Non-pigmented ciliary epithelial cell (primary cell): Measurements from ENCODE around the gene AQP2.
A peak's percentile ranks its signal among the peaks of the same experiment; 100 is the strongest.

Source experiments
- DNase-seq: peaks from one replicate; pipeline ENCODE4 v3.0.0-alpha.2; 2010; ENCODE audit warnings: low read depth

Gene AQP2

DNA sequence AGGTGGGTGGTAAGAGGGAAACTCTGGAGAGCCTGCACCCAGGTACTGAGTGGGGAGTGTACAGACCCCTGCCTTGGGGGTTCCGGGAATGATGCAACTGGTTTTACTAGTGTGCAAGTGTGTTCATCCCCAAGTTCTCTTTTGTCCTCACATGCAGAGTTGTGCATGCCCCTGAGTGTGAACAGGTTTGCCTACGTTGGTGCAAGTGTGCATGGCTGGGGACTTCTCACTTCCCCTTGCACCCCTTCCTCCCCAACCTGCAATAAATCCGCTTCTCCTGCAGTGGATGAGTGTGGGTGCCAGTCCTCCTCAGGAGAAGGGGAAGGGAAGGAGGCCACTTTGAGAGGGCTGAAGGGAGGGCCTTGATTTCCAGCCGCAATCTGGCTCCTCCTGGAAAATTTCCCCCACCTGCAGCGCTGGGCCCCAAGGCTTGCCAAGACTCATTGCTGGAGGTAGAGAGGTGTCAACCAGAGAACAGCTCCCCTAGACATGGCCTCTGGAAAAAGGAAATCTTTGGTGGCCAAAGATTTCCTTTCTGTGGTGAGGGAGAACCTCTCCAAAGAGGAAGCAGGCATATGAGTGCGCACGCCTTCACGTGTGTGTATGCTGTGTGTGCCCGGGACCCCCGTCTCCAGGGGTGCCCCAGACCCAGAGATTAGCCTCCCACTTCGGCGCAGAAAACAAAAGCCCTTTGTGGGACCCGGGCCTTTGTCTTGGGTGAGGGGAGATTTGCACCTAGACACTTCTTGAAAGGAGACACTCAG, 5.5 kb downstream of the AQP2 start:
- DNase-seq, result no peak

DNA sequence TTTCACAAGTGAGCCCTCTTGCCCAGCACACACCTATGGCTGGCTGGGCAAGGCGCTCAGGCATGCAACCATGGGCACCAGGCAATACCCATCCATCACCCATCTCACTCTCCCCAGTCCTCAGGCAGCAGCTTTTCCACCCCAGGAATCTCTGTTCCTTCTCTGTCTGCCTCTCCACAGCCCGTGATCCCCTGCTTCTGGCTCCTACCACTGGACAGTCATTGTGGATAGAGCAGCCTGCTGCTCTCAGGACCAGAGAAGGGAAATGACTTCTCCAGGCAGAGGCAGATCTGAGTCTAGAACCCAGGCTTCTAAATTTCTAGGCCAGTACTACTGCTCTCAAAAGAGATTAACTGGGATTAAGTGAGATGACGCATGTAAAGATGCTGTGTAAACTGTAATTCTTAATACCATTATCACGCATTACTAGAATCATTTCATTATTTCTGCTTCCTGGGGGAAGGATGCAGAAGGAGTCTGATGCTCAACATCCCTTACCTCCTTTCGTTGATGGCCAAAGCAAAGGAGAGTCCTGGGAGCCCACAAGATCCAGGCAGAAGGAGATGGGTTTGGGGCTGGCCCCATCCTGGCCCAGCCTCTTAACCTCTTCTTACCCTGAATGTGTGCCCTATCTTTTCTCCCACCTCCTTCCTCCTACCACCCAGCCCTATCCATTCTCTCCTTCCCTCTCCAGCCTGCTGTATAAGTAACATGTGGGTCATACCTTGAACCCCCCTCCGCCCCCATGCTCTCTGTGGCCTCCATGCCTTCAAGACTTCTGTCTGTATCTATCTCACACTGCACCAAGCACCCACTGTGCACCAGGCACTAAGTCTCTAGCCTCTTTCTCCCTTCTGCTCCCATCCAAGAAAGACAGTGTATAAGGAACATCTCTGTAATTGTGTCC, 6.4 kb downstream of the AQP2 start:
- no peak for DNase-seq

DNA sequence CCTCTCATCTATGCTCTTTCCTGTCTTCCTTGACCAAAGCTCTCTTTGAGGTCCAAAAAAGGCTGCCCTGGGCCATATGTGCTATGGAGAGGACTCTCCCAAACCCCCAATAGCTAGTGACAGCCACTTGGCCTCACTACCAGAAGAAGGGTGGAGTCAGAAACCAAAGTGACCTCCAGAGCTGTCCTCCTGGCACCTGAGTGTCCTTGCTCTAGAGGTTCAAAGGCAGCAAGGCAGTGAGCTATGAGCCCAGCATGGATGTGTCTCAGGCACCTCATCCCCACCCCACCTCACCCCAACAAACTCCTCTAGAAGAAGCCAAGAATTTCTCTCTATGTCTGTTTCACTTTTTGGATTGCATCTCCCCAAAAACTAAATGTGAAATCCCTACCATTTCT, 7.0 kb downstream of the AQP2 start:
- no peak for DNase-seq

DNA sequence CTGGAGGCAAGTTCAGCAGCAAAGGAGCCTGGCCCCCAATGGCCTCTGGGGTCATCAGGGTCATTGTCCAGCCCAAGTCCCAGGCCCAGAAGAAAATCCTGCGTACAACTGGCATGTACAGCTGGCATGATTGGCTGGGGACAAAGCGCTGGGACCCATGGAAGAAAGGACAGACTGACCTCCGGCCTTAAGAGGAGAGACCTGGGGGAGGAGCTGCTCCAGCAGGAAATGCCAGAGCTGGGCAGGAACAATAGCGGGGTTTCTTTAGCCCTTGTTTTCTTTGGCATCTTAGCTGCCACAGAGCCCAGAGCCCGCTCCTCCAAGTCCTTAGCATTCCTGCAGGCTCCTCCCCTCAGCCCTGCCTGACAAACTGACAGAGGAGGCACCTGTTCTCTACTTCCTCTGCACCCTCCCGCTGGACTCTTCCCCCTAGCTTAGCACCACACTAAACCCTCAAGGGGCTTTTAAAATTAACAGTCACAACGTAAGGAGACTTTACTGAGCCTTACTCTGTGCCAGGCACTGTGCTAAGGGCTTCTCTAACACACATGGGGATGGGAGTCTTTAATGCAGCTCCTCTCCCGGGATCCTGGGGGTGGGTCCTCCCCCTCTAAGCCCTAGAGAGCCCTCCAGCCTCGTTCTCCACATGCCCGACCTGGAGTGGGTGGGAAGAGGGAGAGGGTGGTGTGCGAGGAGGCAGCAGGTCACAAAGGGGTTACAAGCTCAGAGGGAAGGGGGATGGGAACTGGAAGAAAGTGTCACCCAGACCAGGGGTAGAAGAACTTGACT, 9.3 kb downstream of the AQP2 start:
- DNase-seq, result no peak

DNA sequence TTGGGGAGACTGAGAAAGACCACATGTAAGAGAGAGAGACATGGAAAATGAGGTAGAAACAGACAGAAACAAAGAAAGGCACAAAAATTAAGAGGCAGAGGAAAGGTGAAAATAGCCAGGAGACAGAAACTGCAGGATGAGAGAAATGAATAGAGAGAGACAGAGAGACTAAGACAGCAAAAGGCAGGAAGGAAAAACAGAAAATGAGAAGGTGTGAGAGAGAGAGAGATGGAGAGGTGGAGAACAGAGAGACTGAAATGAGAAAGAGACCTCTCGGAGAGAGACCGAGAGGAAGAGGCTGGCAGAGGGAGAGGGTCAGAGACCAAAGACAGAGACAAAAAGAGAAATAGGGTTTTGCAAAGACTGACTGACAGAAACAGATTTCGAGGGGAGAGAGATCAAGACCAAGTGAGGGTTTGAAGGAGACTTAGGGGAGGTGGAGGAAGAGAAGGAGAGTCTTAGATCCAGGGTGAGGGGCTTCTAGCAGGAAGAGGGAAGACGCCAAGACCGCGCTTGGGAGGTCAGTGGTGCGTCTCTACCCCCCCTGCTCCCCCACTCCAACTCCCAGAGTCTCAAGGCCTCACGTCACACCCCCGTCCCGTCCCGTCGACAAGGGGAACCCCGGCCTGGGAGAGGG, 10.1 kb downstream of the AQP2 start:
- no peak for DNase-seq

DNA sequence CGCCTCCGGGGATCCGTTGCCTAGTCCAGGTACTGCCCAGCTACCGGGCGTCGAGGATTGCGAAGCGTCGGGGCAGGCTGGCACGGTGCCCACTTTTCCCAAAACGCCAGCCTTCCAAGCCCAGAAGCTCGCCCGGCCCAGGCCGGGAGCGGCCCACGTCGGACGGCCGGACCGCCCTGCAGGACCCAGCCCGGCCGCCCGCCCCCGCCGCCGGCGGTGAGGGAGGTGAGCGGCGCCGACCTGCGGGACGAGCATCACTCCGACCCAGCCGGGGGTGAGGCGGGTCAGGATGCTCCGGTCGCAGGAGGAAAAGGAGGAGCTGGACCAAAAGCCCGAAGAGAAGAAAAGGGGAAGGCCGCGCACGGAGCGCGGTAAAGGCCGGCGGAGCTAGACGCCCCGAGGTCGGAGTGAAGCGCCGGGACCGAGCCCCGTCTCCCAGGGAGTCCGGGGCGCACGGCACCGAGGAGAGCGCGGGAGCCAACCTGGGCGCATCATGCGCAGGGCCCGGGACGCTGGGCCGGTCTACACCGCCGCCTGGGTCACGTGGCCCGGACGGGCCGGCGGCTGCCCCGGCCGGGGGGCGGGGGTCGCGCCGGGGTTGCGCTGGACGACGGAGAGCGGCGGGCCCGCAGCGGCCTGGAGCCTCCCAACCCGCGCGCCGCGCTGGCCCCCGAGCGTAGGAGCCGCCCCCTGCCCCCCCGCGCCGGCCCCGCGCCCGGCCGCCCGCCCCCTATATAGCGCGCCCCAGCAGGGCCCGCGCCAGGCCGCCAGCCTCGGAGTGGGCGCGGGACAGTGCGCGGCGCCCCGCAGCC, 10.8 kb downstream of the AQP2 start, which contains the start of gene AQP5:
TSS of gene AQP5 (plus strand) at position 762 of the 812 bp plus-strand sequence. CDS start 146 bp downstream, outside the sequence.
- no peak for DNase-seq

DNA sequence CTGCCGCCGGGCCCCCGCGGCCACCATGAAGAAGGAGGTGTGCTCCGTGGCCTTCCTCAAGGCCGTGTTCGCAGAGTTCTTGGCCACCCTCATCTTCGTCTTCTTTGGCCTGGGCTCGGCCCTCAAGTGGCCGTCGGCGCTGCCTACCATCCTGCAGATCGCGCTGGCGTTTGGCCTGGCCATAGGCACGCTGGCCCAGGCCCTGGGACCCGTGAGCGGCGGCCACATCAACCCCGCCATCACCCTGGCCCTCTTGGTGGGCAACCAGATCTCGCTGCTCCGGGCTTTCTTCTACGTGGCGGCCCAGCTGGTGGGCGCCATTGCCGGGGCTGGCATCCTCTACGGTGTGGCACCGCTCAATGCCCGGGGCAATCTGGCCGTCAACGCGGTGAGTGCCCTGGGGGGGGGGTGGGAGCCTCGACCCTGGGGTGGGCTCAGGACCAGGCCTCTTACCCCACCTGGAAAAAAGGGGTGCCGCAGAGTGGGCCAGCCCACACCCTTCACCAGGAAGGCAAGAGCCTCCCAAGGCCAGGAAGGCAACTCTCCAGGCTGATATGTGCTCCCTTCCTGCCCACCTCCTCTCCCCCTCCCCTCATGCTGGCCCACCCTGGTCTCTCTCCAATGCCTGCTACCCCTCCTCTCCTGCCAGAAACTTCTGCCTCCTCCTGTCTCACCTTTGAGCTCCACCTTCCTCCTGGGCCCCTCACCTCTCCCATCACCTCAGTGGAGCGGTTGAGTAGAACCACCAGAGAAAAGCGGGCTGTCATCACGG, 11.6 kb downstream of the AQP2 start:
- DNase-seq, result no peak

DNA sequence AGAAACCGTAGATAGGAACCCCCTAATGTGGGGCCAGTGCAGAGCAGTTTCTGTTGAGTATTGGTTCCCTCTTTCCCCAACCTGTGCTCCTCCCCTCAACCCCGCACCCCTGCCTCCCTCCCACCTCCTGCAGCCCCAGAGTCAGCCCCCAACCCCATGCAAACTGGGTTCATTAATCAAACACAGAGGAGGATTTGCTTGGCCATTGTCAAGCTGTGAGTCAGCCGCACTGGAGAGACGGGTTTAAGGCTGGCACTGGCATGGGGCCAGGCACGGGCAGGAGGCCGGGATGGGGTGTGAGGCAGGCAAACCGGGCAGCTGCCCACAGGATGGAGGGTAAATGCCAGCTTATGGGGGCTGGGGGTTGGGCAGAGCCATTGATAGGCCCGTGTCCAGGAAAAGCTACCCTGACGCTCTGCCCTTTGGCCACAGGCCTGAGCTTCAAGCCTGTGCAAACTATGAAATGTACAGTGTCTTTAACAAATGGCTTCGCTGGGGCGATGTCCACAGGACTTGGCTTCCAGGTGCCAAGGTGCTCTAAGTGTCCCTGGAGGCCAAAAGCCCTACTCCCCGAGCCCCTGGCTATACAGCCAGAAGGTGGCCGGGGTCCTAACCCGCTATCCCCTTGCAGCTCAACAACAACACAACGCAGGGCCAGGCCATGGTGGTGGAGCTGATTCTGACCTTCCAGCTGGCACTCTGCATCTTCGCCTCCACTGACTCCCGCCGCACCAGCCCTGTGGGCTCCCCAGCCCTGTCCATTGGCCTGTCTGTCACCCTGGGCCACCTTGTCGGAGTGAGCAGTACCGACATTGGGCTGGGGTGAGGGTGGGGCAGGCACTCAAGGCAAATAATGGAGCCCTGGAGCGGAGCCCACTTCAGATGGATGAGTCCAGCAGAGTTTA, 12.6 kb downstream of the AQP2 start:
- DNase-seq, result no peak

DNA sequence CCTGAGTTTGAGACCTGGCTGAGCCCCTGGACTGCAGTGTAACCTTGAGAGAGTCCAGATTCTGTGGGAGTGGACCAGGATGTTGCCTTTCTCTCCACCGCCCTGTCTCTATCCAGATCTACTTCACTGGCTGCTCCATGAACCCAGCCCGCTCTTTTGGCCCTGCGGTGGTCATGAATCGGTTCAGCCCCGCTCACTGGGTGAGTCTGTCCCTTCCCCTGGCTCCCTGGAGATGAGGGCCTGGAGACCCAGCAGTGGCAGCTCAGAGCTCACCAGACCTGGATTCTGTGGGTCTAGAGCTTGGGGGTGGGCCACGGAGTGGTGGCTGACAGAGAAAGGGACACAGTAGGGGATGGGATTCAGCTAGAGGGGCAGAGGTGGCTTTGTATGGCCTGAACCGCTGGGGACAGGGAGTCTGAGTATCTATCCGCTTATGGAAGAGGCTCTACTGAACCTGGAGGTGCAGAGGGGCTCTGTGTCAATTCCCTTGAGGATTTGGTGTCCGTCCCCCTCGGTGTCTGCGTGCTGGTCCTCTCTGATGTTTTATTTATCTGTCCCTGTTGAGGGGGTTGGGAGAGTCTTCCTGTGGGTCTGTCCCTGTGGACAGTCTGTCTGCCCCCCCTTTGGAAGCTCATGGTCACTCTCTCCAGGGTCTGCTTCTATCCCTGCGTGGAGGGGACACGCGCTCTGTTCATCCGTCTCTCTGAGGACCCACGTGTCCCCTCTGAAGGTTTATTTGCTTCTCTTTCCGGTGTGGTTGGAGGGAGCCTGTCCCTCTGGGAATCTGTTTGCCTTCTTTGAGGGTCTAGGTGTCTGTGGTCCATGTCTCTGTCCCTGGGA, 13.7 kb downstream of the AQP2 start:
- DNase-seq, result no peak

DNA sequence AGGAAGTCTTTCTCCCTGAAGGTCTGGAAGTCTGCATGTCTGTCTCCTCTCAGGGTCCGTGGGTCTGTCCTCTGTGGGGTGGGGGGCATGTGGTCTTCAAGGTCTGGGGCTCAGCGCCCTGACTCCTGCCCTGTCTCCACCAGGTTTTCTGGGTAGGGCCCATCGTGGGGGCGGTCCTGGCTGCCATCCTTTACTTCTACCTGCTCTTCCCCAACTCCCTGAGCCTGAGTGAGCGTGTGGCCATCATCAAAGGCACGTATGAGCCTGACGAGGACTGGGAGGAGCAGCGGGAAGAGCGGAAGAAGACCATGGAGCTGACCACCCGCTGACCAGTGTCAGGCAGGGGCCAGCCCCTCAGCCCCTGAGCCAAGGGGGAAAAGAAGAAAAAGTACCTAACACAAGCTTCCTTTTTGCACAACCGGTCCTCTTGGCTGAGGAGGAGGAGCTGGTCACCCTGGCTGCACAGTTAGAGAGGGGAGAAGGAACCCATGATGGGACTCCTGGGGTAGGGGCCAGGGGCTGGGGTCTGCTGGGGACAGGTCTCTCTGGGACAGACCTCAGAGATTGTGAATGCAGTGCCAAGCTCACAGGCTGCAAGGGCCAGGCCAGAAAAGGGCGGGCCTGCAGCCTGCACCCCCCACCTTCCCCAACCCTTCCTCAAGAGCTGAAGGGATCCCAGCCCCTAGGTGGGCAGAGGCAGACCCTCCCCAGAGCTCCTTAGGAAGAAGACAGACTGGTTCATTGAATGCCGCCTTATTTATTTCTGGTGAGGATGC, 14.5 kb downstream of the AQP2 start:
- no peak for DNase-seq

DNA sequence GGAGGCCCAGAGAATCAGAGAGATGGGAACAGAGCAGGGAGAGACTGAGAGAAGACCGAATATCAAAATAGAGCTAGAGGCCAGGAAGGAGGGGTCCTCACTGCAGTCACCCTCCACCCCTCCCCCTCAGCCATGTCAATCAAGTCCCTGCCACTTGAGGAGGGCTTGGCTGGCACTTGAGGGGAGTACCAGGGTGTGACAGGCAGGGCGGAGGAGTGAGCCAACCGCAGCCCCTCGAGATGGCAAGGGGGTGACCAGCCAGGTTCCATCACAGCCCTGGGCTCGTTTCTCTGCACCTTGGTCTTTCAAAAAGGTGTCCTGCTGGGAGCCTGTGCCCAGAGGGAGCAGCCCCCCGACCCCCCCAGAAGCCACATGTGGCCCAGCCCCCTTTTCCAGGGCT, 15.3 kb downstream of the AQP2 start:
- no peak for DNase-seq

DNA sequence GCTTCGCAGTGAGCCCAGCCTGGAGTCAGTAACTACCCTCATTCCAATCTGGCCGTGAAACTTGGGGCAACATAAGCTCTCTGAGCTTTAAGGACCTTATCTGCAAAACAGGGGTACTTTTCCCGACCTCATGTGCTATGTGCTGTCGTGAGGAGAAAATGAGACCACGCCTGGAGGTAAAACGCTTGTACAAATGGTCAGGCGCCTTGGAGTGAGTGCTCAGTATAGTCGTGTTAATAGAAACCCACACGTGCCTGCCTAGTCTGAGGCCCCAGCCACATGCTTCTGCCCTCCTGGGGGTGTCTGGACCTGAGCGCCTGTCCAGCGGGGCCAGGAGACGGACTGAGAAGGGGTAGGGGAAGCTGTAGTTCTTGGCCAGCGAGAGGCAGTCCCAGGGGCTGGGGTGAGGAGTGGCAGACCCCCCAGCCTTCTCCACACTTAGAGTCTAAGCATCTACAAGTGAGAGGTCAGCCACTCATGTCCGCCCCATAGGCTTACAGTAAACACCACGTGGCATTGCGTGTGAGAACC, 16.0 kb downstream of the AQP2 start:
- DNase-seq, result no peak

DNA sequence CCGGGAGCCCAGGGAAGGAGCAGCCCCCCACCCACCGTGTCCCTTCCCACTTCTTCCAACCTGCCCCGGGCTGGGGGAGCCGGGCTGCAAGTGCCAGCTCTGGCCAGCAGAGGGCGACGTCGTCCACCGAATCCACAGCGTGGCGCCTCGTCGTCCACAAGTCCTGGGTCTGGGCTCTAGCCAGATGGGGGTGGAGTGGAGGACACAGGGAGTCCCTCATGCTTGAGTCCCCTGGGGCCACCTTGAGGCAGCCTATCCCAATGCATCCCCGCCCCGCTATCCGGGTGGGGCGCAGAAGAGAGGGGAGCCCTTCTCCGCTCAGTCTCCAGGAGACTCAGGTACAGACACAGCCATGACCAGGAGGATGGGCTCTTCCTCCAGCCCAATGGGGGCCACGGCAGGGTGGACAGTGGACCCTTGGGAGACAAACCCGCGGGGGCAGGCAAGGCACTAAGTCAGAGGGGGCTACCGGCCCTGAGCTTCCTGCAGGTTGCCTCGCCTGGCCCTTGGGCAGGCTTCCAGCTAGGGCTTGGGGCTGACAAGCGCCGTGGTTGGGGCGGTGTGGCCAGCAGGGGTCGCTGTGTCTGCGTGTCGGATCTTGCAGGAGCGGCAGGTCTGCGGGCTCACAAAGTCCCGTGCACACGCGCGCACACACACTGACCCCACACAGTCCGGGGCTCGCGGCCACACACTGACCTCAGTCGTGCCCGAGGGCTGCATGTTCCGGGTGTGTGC, 16.7 kb downstream of the AQP2 start:
- DNase-seq, result peak; percentile 15

DNA sequence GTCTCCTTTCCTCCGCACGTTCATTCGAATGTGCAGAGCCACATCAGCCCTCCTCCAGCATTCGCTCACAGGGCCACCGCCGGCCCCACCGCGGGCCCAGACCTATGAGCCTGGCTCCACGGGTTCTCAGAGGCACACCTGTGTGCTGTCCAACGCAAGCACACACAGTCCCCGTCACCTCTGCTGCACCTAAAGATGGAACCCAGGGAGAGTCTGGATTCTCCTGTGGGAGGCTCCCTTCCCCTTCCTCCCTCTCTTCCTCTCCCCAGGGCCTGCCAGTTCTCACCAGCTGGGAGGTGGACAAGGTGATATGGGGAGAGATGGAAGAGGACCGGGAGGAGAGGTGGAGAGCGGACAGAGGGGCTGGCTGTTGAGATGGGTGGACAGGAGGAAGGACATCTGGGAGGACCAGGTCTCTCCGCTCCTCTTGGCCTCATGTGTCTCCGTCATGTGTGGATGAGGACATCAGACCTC, 17.3 kb downstream of the AQP2 start:
- no peak for DNase-seq

DNA sequence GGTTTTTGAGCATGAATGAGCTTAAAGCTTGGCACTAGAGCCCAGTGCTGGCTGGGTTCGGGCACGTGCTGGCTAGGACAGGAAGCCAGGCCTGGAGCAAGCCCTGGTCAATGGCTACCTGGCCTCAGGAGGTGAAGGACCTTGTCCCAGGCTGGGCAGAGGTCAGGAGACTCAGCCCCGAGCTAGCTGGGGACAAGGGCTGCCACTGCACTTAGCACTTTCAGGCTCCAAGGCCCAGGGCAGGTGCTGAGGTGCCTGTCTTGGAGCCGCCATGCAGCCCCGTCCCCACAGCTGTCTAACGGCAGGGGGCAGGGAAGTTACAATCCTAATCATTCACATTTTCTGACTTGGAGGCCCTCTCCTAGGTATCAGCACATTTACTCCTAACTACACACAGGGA, 17.9 kb downstream of the AQP2 start:
- DNase-seq, result no peak

DNA sequence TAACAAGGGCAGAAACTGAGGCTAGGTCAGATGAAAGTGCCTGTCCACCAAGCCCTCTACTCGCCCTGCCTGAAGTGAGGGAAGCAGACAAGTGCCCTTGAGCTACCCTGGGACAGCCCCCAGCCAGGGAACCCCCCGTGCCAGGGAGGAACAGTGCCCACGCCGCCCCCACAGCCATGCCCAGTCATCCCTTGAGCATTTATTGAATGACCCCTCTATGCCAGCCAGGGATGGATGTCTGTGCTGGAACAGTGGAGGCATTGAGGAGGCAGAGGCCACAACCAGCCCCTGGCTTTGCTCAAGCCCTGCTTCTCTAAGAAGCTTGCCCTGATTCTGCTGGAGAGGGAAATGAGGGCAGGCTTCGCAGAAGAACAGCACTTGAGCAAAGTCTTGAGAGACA, 18.5 kb downstream of the AQP2 start:
- no peak for DNase-seq
